ENCODE results near the gene SMYD4.
"Not testable (repeated sequence)": the region's sequence is repeated elsewhere in the genome, so short reads cannot be mapped to it uniquely, and the experiment has no call there.

SMYD4 gene

GRCh38 chr17:1829216-1829591 is 498 bp downstream of the SMYD4 start:
- no peak for DNase-seq (ENCODE audit: extremely low read depth in 1 of 2, low read depth in 1 of 2)

DNA sequence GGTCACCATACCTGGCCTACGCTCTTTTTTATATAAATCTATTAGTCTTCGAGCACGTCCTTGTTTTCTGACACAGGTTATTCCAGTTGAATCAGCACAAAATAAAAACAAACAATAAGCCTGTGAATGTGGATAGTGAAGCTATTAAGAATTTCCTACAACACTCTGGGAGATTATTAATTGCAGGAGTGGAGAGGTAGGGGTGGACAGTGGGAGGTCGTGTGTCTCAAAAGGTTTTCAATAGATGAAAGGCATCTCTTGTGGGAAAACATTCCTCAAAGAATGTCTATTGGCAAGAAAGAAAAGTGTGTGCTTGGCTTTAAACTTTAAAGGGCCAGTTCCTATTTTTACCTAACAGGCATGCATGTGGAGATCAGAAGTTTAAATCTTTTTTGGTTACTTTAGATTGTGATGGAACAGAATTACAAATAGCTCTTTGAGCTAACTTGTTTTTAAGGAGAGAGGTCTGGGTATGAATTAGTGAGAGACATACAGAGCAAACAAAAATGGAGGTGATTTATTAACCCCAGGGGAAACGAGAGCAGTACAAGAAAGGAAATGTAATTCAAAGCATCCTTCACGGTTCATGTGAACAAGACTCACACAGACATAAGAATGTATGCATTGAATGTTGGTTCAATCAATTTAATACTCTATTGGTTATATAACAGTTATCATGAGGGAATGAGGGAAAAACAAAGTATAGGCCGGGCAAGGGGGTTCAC is 9.0 kb downstream of the SMYD4 start:
- DNase-seq (ENCODE audit: extremely low read depth in 1 of 2, low read depth in 1 of 2): no peak

DNA sequence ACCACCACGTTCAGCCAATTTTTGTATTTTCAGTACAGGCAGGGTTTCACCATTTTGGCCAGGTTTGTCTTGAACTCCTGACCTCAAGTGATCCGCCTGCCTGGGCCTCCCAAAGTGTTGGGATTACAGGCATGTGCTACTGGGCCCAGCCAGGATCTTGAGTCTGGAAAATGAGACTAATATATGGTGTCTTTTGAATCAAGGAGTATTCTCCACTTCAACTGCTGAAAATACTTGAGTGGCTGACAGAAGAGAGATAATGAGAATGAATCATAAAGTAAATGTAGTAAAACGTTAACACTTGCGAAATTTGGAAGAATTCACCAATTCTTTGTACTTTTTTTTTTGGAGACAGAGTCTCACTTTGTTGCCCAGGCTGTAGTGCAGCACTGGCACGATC is 16.6 kb downstream of the SMYD4 start:
- no peak for DNase-seq (ENCODE audit: extremely low read depth in 1 of 2, low read depth in 1 of 2)

DNA sequence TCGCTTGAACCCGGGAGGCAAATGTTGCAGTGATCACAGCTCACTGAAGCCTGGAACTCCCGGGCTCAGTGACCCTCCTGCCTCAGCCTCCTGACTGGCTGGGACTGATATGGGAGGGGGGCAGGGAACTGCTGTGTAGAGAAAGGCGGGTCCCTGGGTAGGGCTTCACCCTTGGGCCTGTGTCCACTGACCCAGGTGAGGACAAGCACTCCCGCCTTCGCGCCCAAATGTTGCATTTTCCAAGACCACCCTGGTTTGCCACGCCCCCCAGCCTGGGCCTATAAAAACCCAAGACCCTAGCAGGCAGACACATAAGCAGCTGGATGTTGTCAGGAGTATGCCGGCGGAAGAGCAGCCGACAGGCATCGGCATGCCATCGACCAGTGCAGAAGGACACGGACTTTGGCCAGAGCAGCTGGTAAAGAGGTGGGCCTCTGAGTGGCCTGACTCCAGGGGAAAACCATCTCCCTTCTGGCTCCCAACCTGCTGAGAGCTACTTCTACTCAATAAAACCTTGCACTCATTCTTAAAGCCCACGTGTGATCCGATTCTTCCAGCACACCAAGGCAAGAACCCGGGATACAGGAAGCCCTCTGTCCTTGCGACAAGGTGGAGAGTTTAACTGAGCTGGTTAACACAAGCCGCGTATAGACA is 19.1 kb downstream of the SMYD4 start:
- DNase-seq (ENCODE audit: extremely low read depth in 1 of 2, low read depth in 1 of 2): no peak

- DNase-seq (ENCODE audit: extremely low read depth in 1 of 2, low read depth in 1 of 2): not testable (repeated sequence)
Measured at GRCh38 chr17:1809815-1810214, 19.9 kb downstream of the SMYD4 start.

DNA sequence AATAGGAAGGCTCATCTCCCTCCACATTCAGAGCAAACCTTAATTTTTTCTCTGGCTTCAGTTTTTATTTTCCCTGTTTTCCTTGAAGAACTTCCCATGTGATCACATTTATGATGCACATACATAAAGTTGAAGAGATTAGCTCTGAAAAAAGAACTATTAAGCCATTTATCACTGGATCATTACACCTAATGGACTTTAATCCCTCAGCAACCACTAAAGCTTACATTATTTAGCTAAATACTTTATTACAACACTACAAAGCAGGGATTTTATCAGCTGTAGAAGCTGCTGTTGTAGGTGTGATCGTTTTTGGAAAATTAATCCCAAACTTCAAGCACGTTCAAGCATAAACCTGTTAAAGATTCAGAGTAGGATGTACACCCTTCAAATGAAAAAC is 21.1 kb downstream of the SMYD4 start:
- DNase-seq (ENCODE audit: extremely low read depth in 1 of 2, low read depth in 1 of 2): no peak

DNA sequence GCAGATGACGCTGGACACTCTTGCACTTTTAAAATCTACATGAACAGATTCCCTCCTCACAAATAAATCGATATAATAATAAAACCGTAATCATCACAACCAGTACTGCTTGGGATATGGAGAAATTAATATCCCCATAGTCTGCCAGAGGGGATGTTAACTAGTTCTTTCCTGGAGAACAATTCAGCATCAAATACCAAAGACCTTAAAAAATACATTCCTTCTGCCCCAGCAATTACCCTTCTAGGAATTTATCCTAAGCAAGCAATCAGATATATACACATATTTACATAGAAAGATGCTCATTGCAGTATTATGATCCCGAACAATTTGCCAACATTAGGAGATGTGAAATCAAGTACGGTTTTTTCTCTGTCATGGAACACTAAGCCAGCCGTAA is 21.8 kb downstream of the SMYD4 start:
- no peak for DNase-seq (ENCODE audit: extremely low read depth in 1 of 2, low read depth in 1 of 2)

- no peak for DNase-seq (ENCODE audit: extremely low read depth in 1 of 2, low read depth in 1 of 2)
Measured at GRCh38 chr17:1803280-1803679, 26.4 kb downstream of the SMYD4 start.

DNA sequence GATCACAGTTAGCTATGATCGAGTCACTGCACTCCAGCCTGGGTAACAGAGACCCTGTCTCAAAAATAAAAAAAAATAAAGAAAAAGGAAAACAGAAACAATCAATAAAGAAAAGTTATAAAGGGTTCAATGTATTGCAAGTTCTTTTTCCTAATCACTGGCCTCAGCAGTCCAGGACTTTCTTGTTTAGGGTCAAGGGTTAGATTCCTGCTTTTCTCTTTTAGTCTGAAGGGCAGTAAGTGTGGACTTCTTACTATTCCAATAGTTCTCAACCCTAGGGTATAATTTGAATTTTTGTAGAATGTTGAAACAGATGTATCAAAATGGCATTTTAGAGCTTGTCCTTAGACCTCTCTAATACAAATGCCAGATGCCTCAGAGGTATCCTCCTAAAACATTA is 27.3 kb downstream of the SMYD4 start:
- DNase-seq (ENCODE audit: extremely low read depth in 1 of 2, low read depth in 1 of 2): no peak

DNA sequence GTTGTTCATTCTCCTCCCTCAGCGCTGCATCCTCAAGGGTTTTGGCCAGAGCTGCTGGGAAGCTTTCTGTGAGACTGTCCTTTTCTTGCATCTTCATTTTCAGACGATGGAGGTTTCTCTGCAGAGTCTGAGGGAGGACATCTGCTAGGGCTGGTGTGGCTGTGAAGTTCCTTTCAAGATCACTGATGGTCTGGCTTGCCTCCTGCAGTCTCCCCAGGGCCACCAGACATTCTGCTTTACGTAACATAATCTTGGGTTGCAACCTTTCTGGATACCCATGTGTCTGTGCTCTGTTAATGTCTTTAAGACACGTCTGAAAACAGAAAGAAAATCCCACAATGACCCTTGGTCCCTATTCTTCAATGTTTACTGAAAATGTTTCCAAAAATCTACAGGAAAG is 29.0 kb downstream of the SMYD4 start:
- no peak for DNase-seq (ENCODE audit: extremely low read depth in 1 of 2, low read depth in 1 of 2)

DNA sequence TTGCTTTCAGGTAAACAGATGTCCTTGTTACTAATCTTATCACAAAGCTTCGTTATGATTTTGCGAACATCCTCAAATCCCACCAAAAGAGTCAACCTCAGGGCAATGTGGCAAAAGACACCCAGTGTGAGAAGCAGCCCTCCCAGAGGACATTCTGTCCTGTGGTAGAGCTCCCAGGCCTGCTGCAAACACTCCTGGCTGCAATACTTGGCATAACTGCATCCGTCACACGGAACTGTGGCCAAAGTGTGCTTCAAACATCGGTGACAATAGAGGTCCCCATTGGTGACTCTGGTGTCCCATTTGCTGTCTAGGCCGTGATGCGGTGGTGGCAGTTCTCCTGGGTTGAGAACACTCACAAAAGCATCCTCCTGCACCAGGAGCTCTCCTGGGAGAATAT is 29.5 kb downstream of the SMYD4 start:
- no peak for DNase-seq (ENCODE audit: extremely low read depth in 1 of 2, low read depth in 1 of 2)

GRCh38 chr17:1797846-1798245 is 31.9 kb downstream of the SMYD4 start:
- DNase-seq (ENCODE audit: extremely low read depth in 1 of 2, low read depth in 1 of 2): not testable (repeated sequence)

GRCh38 chr17:1797323-1797722 is 32.4 kb downstream of the SMYD4 start:
- DNase-seq (ENCODE audit: extremely low read depth in 1 of 2, low read depth in 1 of 2): no peak

DNA sequence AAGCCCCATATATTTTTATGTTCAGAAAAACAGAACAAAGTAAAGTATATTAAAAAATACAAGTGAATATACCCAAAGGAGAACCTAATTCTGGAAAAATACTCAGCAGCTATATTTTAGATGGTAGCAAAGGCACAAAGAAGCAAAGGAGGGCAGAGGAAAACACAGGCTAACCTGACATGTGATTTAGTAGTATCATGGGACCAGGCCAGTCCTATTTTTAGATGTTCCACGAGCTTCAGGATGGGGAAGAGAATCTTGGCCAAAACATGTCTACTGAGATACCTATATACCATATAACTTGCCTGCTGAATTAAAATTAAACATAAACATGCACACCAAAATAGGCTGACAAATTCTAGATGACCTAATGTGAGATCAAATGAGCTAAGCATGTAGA is 32.9 kb downstream of the SMYD4 start:
- no peak for DNase-seq (ENCODE audit: extremely low read depth in 1 of 2, low read depth in 1 of 2)

DNA sequence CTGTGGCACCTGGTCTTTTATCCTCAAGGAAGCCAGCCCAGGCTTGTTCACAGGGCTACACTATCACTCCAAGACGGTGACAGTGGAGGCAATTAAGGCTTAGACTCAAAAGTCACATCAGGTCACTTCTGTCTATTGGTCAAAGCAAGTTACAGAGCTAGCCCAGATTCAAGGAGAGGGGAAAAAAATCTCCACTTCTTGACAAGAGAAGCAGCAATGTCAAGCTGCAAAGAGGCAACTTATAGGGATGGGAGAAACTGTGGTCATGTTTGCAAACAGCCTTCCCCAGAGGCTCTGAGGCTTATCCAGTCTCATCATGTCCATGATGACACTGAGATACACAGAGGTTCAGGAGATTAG is 36.3 kb downstream of the SMYD4 start:
- no peak for DNase-seq (ENCODE audit: extremely low read depth in 1 of 2, low read depth in 1 of 2)

- DNase-seq (ENCODE audit: extremely low read depth in 1 of 2, low read depth in 1 of 2): no peak
Measured at GRCh38 chr17:1792495-1793446, 36.9 kb downstream of the SMYD4 start.

- DNase-seq (ENCODE audit: extremely low read depth in 1 of 2, low read depth in 1 of 2): no peak
Measured at GRCh38 chr17:1789936-1790335, 39.8 kb downstream of the SMYD4 start.

GRCh38 chr17:1787301-1787902 is 42.3 kb downstream of the SMYD4 start:
- no peak for DNase-seq (ENCODE audit: extremely low read depth in 1 of 2, low read depth in 1 of 2)

- DNase-seq (ENCODE audit: extremely low read depth in 1 of 2, low read depth in 1 of 2): no peak
Measured at GRCh38 chr17:1786708-1787107, 43.0 kb downstream of the SMYD4 start.

- DNase-seq (ENCODE audit: extremely low read depth in 1 of 2, low read depth in 1 of 2): no peak
Measured at GRCh38 chr17:1785930-1786329, 43.8 kb downstream of the SMYD4 start.

- DNase-seq (ENCODE audit: extremely low read depth in 1 of 2, low read depth in 1 of 2): no peak
Measured at GRCh38 chr17:1783834-1784611, 45.7 kb downstream of the SMYD4 start.

Data from activated CD8-positive, alpha-beta memory T cell treated with anti-CD3 and anti-CD28 coated beads for 1 hour (primary cell).